ENCODE data around the gene AGAP5. TPM values are rescaled to one million over a fixed set of nuclear protein-coding genes. Genes with fewer than 3 reads are reported as not detected.
"Not testable (repeated sequence)": the region's sequence is repeated elsewhere in the genome, so short reads cannot be mapped to it uniquely, and the experiment has no call there.

The AGAP5 gene
- polyA plus RNA-seq, 1 experiment = 4.0 TPM

DNA sequence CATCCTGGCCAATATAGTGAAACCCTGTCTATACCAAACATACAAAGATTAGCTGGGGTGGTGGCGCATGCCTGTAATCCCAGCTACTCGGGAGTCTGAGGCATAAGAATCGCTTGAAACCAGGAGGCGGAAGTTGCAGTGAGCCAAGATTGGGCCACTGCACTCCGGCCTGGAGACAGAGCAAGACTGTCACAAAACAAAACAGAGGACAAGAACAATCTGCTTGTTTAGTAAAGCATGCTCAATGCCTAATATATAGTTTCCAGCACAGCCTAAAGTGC, 44.5 kb upstream of the AGAP5 start:
- POLR2A ChIA-PET = no interaction called here

DNA sequence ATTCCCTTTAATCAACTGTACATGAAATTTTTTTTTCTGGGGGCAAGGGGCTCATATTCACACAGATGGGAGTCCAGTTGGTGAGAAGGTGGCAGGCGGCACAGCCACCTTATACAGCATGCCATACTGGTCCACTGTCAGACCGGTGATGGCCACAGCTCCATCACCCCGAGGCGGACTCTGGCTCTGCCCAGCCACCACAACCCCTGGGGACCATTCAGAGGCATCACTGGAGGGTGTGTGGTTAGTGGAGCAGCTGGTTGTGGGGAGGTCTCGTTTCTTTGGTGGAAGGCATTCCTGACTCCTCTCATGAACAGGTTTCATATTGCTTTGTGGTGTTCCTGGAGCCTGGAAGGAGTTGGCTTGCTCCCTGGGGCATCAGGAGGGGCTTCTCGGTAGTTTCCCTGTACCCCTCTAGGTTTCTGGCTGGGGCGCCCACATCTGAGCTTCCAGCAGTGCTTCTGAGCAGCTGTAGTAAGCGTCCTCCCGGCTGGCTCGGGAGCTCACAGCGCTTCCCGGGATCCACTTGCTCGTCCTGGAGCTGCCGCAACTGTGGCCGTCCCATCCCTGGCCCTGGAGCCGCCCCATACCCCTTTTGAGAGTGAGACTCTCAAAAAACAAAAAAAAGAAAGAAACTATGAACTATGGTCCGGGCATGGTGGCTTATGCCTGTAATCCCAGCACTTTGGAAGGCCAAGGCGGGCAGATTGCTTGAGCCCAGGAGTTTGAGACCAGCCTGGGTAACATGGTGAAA, 42.8 kb upstream of the AGAP5 start:
- H3K27me3 ChIP-seq (ENCODE audit: control insufficient read depth, insufficient read depth, low read length); DNase-seq (ENCODE audit: low read depth); POLR2A ChIA-PET; H3K36me3 ChIP-seq (ENCODE audit: control insufficient read depth, insufficient read depth, low read length); H3K4me3 ChIP-seq (ENCODE audit: low read depth, low read length): not testable (repeated sequence)
- CTCF ChIA-PET = interaction anchor here (0.6 to 1.1 kb wide), 4 partner anchors 9 to 228 kb away, joined by 3 to 4 read pairs (median 3); no protein-coding TSS in a partner anchor

More for the DNA sequence above, 44.5 kb upstream of the AGAP5 start:
- peaks cover 6% of the 10 kb centered on the region for H3K36me3 ChIP-seq (ENCODE audit: control insufficient read depth, insufficient read depth, low read length)
- TF ChIP-seq CTCF (IDR thresholded peaks at IDR 0.05; ENCODE audit: insufficient read depth, low read depth, low read length) = no peak
- no peaks in the 10 kb centered on the region for H3K27me3 ChIP-seq (ENCODE audit: control insufficient read depth, insufficient read depth, low read length)
- DNase-seq (ENCODE audit: low read depth) = no peak
- CTCF ChIA-PET = interaction anchor here (1.5 kb wide), 1 partner anchor 12 kb away, joined by 4 read pairs; no protein-coding TSS in a partner anchor
- H3K4me3 ChIP-seq (ENCODE audit: low read depth, low read length) = no peak overlapping the region

- CTCF ChIA-PET = interaction anchor here (1.5 kb wide), 1 partner anchor 9 kb away, joined by 5 read pairs; the partner anchor contains the start of gene SEC24C
- Histone ChIP-seq H3K27me3 (ENCODE audit: control insufficient read depth, insufficient read depth, low read length) (no peaks in the 10 kb centered on the region), H3K4me3 (ENCODE audit: low read depth, low read length) (no peak overlapping the region), H3K36me3 (ENCODE audit: control insufficient read depth, insufficient read depth, low read length) (peaks cover 16% of the 10 kb centered on the region)
- POLR2A ChIA-PET = no interaction called here
- DNase-seq (ENCODE audit: low read depth) = no peak
- TF ChIP-seq CTCF (IDR thresholded peaks at IDR 0.05; ENCODE audit: insufficient read depth, low read depth, low read length) = no peak
These were observed 36.9 kb upstream of the AGAP5 start for GRCh38 chr10:73734796-73735305.

DNA sequence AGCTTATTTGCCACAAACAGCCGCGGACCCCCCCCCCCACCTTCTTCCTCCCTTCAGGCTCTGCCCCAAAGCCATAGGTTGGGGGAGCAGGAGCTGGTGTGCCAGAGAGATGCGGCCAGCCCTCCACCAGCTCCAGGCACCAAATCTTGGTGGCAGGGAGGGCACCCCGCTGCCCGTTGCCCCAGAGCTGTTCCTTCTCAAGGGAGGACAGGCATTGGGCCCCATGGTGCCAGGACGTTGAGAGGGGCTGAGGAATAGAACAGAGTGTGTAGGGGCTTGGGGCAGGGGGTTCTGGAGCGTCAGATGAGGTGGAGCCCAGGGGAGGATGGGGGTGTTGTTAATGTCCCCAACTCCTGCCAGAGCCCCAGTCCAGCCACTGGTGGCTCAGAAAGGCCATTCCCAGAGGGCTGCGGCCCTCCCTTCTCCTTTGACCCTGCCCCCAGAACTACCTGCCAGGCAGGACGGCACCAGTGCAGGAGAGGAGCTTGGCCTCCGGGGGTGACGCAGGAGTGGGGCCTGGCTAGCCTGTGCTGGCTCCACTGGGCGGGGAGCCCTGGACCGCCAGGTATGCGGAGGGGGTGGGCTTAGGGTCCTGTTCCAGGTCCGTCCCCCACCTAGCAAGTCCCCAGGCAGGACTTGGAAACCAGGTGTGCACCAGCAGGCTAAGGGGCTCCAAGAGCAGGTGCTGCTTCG, 36.3 kb upstream of the AGAP5 start:
- H3K36me3 ChIP-seq (ENCODE audit: control insufficient read depth, insufficient read depth, low read length) = peaks cover 16% of the 10 kb centered on the region
- no peak overlapping the region for H3K4me3 ChIP-seq (ENCODE audit: low read depth, low read length)
- ChIA-PET POLR2A (interaction anchor here (0.7 kb wide), 1 partner anchor 9 kb away, joined by 15 read pairs; no protein-coding TSS in a partner anchor), CTCF (interaction anchor here (1.5 kb wide), 1 partner anchor 10 kb away, joined by 5 read pairs; the partner anchor contains the start of gene SEC24C)
- no peak for DNase-seq (ENCODE audit: low read depth)
- TF ChIP-seq CTCF (IDR thresholded peaks at IDR 0.05; ENCODE audit: insufficient read depth, low read depth, low read length) = no peak
- no peaks in the 10 kb centered on the region for H3K27me3 ChIP-seq (ENCODE audit: control insufficient read depth, insufficient read depth, low read length)

GRCh38 chr10:73732931-73733623, 35.2 kb upstream of the AGAP5 start:
- ChIA-PET CTCF (no interaction called here), POLR2A (interaction anchor here (0.7 kb wide), 1 partner anchor 10 kb away, joined by 15 read pairs; no protein-coding TSS in a partner anchor)
- no peaks in the 10 kb centered on the region for H3K27me3 ChIP-seq (ENCODE audit: control insufficient read depth, insufficient read depth, low read length)
- no peak for TF ChIP-seq CTCF (IDR thresholded peaks at IDR 0.05; ENCODE audit: insufficient read depth, low read depth, low read length)
- no peak overlapping the region for H3K4me3 ChIP-seq (ENCODE audit: low read depth, low read length)
- peaks cover 16% of the 10 kb centered on the region for H3K36me3 ChIP-seq (ENCODE audit: control insufficient read depth, insufficient read depth, low read length)
- DNase-seq (ENCODE audit: low read depth) = no peak
